ENCODE results near the gene ATG13. TPM values are rescaled to one million over a fixed set of nuclear protein-coding genes. Genes with fewer than 3 reads are reported as not detected.

ATG13 gene
- polyA plus RNA-seq, 1 of the 3 experiments (the other 2 are of a cell fraction), result 39.4 TPM

GRCh38 chr11:46658259-46658658, 40.9 kb downstream of the ATG13 start:
- no peak for DNase-seq
- CTCF ChIA-PET, result no interaction called here
- 84% methylated on average over 4 of the region's 4 CpGs for WGBS (ENCODE audit: low lambda C conversion rate)

More at GRCh38 chr11:46658259-46658658, 40.9 kb downstream of the ATG13 start:
- H3K9ac ChIP-seq, result no peak overlapping the region
- no peak overlapping the region for H2AFZ ChIP-seq (ENCODE audit: low read depth)
- POLR2A ChIA-PET, result no interaction called here
- H3K27me3 ChIP-seq (ENCODE audit: insufficient read depth), result no peaks in the 10 kb centered on the region
- no peak overlapping the region for H3K4me3 ChIP-seq (ENCODE audit: low read depth in 2 of 2, low read length in 1 of 2)
- peaks cover 0 to 11% of the 10 kb centered on the region in 2 experiments; a peak in 1 of 4 replicates for H3K4me1 ChIP-seq (ENCODE audit: control insufficient read depth in 1 of 2, insufficient read depth in 2 of 2, low read depth in 1 of 2, low read length in 1 of 2)
- H3K36me3 ChIP-seq (replicated peaks in 1 of 2; ENCODE audit: control insufficient read depth in 1 of 2, insufficient read depth in 2 of 2, low read length in 1 of 2), result peaks cover 22 to 57% of the 10 kb centered on the region in 2 experiments
- H3K9me2 ChIP-seq, result no peaks in the 10 kb centered on the region
- H3K4me2 ChIP-seq, result no peak overlapping the region
- H4K20me1 ChIP-seq (ENCODE audit: insufficient read depth), result no peaks in the 10 kb centered on the region
- no peaks in the 10 kb centered on the region for H3K79me2 ChIP-seq (ENCODE audit: insufficient read depth)
- peak overlapping the region; percentile 7 to 24; a peak in 2 of 4 replicates for H3K27ac ChIP-seq (ENCODE audit: low read depth in 2 of 2, low read length in 1 of 2)
- H3F3A ChIP-seq (replicated peaks; ENCODE audit: insufficient read depth), result peaks cover 11% of the 10 kb centered on the region
- TF ChIP-seq RCOR1 (IDR thresholded peaks at IDR 0.05; ENCODE audit: low read length) (no peak), NFIC (IDR thresholded peaks at IDR 0.05; ENCODE audit: borderline replicate concordance) (no peak), ELF1 (IDR thresholded peaks at IDR 0.05) (no peak), ZBTB33 (IDR thresholded peaks at IDR 0.05; ENCODE audit: borderline replicate concordance, low read depth) (no peak), EZH2phosphoT487 (IDR thresholded peaks at IDR 0.05; ENCODE audit: borderline replicate concordance, low read depth) (no peak), IRF3 (IDR thresholded peaks at IDR 0.05; ENCODE audit: low read depth, low read length) (no peak), YY1 (IDR thresholded peaks at IDR 0.05; ENCODE audit: low read depth) (no peak), REST (IDR thresholded peaks at IDR 0.05; ENCODE audit: low read depth, low read length) (no peak), MEF2A (IDR thresholded peaks at IDR 0.05; ENCODE audit: borderline replicate concordance, low read depth) (no peak), FOXM1 (IDR thresholded peaks at IDR 0.05; ENCODE audit: low read depth) (no peak), RXRA (IDR thresholded peaks at IDR 0.05; ENCODE audit: borderline replicate concordance, low read depth) (no peak)
- no peaks in the 10 kb centered on the region for H3K9me3 ChIP-seq

Measured in SK-N-SH (cell line).